HepG2 (cell line): Measurements from ENCODE around the gene RECK.

Experiments
- ESRRA ChIP-seq: sonication (generic); formaldehyde crosslinking; IDR thresholded peaks from 2 replicates; pipeline ENCODE4 v1.5.1; 2020; ENCODE audit warnings: mild to moderate bottlenecking, low read depth, missing genetic modification reagents
- FOXJ3 ChIP-seq: sonication (generic); formaldehyde crosslinking; IDR thresholded peaks from 2 replicates; pipeline ENCODE4 v1.4.0; 2020; ENCODE audit warnings: missing genetic modification reagents, mild to moderate bottlenecking, borderline replicate concordance
- JUNB ChIP-seq: sonication (generic); formaldehyde crosslinking; IDR thresholded peaks from 2 replicates; pipeline ENCODE4 v1.8.0; 2022; ENCODE audit warnings: missing genetic modification reagents, mild to moderate bottlenecking, borderline replicate concordance
- MAZ ChIP-seq, 2 experiments: sonication (generic) in 1 of 2; formaldehyde crosslinking in 1 of 2; IDR thresholded peaks; 2 replicates each; pipeline versions ENCODE4 v1.5.0 to v1.6.1; 2012 to 2020; ENCODE audit warnings: low read depth in 2 of 2, mild to moderate bottlenecking in 2 of 2, borderline replicate concordance in 1 of 2, improper control_type of control experiment in 1 of 2, low read length in 1 of 2, missing genetic modification reagents in 1 of 2, moderate library complexity in 1 of 2
- PHF8 ChIP-seq: sonication (generic); formaldehyde crosslinking; IDR thresholded peaks from 2 replicates; pipeline ENCODE4 v1.5.0; 2020; ENCODE audit warnings: missing genetic modification reagents
- TAF1 ChIP-seq: sonication (generic); formaldehyde crosslinking; IDR thresholded peaks from 2 replicates; pipeline ENCODE4 v1.4.0; 2020; ENCODE audit warnings: missing genetic modification reagents
- ZNF180 ChIP-seq: sonication (generic); formaldehyde crosslinking; IDR thresholded peaks from 2 replicates; pipeline ENCODE4 v1.4.0; 2020; ENCODE audit warnings: low read depth, missing genetic modification reagents, borderline replicate concordance
- TF ChIP-seq, protein P1 (sequence below): sonication (generic); formaldehyde crosslinking; IDR thresholded peaks from 2 replicates; pipeline ENCODE4 v1.4.0; 2020; ENCODE audit warnings: missing genetic modification reagents
- TF ChIP-seq, protein P2 (sequence below): sonication (generic); formaldehyde crosslinking; IDR thresholded peaks from 2 replicates; pipeline ENCODE4 v1.5.1; 2020; ENCODE audit warnings: mild to moderate bottlenecking, missing genetic modification reagents, moderate library complexity
- TF ChIP-seq, protein P3 (sequence below): sonication (generic); formaldehyde crosslinking; IDR thresholded peaks from 2 replicates; pipeline ENCODE4 v1.8.1; 2023; ENCODE audit warnings: mild to moderate bottlenecking, missing genetic modification reagents, borderline replicate concordance
- TF ChIP-seq, protein P4 (sequence below): sonication (generic); formaldehyde crosslinking; IDR thresholded peaks from 2 replicates; pipeline ENCODE4 v1.5.0; 2020; ENCODE audit warnings: mild to moderate bottlenecking, missing genetic modification reagents, moderate library complexity
- TF ChIP-seq, protein P5 (sequence below): sonication (generic); formaldehyde crosslinking; IDR thresholded peaks from 2 replicates; pipeline ENCODE4 v1.5.0; 2020; ENCODE audit warnings: missing genetic modification reagents

DNA sequence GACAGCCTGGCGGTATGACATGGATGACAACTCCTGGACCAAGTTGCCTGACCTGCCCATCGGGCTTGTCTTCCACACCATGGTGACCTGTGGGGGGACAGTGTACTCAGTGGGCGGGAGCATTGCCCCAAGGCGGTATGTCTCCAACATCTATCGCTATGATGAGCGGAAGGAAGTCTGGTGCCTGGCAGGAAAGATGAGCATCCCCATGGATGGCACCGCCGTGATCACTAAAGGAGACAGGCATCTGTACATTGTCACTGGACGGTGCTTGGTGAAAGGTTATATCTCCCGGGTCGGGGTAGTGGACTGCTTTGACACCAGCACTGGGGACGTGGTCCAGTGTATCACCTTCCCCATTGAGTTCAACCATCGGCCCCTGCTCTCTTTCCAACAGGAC, 133.8 kb downstream of the RECK start:
- TF ChIP-seq PHF8 (CRISPR knock-in tag) (no peak), FOXJ3 (CRISPR knock-in tag) (no peak), TAF1 (CRISPR knock-in tag) (no peak), MAZ (IDR thresholded peaks at IDR 0.05; ENCODE audit: borderline replicate concordance, low read depth, low read length) (no peak), MAZ (CRISPR knock-in tag; IDR thresholded peaks at IDR 0.05; ENCODE audit: low read depth) (no peak), JUNB (CRISPR knock-in tag) (no peak), ESRRA (no peak), ZNF180 (CRISPR knock-in tag) (no peak)
- TF ChIP-seq, protein P1, sequence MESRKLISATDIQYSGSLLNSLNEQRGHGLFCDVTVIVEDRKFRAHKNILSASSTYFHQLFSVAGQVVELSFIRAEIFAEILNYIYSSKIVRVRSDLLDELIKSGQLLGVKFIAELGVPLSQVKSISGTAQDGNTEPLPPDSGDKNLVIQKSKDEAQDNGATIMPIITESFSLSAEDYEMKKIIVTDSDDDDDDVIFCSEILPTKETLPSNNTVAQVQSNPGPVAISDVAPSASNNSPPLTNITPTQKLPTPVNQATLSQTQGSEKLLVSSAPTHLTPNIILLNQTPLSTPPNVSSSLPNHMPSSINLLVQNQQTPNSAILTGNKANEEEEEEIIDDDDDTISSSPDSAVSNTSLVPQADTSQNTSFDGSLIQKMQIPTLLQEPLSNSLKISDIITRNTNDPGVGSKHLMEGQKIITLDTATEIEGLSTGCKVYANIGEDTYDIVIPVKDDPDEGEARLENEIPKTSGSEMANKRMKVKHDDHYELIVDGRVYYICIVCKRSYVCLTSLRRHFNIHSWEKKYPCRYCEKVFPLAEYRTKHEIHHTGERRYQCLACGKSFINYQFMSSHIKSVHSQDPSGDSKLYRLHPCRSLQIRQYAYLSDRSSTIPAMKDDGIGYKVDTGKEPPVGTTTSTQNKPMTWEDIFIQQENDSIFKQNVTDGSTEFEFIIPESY (CRISPR knock-in tag) = no peak
- TF ChIP-seq, protein P2, sequence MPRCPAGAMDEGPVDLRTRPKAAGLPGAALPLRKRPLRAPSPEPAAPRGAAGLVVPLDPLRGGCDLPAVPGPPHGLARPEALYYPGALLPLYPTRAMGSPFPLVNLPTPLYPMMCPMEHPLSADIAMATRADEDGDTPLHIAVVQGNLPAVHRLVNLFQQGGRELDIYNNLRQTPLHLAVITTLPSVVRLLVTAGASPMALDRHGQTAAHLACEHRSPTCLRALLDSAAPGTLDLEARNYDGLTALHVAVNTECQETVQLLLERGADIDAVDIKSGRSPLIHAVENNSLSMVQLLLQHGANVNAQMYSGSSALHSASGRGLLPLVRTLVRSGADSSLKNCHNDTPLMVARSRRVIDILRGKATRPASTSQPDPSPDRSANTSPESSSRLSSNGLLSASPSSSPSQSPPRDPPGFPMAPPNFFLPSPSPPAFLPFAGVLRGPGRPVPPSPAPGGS (CRISPR knock-in tag) = no peak
- TF ChIP-seq, protein P3, sequence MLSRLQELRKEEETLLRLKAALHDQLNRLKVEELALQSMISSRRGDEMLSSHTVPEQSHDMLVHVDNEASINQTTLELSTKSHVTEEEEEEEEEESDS (CRISPR knock-in tag) = no peak
- TF ChIP-seq, protein P4, sequence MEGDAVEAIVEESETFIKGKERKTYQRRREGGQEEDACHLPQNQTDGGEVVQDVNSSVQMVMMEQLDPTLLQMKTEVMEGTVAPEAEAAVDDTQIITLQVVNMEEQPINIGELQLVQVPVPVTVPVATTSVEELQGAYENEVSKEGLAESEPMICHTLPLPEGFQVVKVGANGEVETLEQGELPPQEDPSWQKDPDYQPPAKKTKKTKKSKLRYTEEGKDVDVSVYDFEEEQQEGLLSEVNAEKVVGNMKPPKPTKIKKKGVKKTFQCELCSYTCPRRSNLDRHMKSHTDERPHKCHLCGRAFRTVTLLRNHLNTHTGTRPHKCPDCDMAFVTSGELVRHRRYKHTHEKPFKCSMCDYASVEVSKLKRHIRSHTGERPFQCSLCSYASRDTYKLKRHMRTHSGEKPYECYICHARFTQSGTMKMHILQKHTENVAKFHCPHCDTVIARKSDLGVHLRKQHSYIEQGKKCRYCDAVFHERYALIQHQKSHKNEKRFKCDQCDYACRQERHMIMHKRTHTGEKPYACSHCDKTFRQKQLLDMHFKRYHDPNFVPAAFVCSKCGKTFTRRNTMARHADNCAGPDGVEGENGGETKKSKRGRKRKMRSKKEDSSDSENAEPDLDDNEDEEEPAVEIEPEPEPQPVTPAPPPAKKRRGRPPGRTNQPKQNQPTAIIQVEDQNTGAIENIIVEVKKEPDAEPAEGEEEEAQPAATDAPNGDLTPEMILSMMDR (CRISPR knock-in tag) = no peak
- TF ChIP-seq, protein P5, sequence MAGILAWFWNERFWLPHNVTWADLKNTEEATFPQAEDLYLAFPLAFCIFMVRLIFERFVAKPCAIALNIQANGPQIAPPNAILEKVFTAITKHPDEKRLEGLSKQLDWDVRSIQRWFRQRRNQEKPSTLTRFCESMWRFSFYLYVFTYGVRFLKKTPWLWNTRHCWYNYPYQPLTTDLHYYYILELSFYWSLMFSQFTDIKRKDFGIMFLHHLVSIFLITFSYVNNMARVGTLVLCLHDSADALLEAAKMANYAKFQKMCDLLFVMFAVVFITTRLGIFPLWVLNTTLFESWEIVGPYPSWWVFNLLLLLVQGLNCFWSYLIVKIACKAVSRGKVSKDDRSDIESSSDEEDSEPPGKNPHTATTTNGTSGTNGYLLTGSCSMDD (CRISPR knock-in tag) = no peak
